Body of pancreas (tissue), 4 donors: Measurements from ENCODE around the gene GPR137B.

Source experiments
- CTCF ChIP-seq, 7 experiments: fragments of 450-650 bp in 4 of 7; fragments of 200-600 bp in 3 of 7; sonication (generic) in 3 of 7; IDR thresholded peaks; one replicate each; pipeline ENCODE4 v1.5.1; 2016 to 2019; ENCODE audit warnings: antibody characterized with exemption in 7 of 7
- POLR2A ChIP-seq, 3 donors: fragments of 450-650 bp; IDR thresholded peaks; one replicate each; pipeline ENCODE4 v1.6.1; 2016; ENCODE audit warnings: antibody characterized with exemption in 3 of 3, mild to moderate bottlenecking in 2 of 3

GRCh38 chr1:236137285-236137852, 5.0 kb upstream of the GPR137B start:
- TF ChIP-seq POLR2A (IDR thresholded peaks at IDR 0.05), result no peak
- no peak for TF ChIP-seq CTCF (IDR thresholded peaks at IDR 0.05)
